ENCODE data around the gene PRDM7. TPM values are rescaled to one million over a fixed set of nuclear protein-coding genes. Genes with fewer than 3 reads are reported as not detected.

PRDM7 gene
- total and polyA plus RNA-seq, 8 donors: not detected

- Histone ChIP-seq H3K27ac (no peak overlapping the region), H3K9me3 (no peaks in the 10 kb centered on the region), H3K27me3 (no peaks in the 10 kb centered on the region), H3K4me3 (peak overlapping the region; percentile 10 to 65 (median 26)), H3K36me3 (peaks cover 0 to 5% (median 0%) of the 10 kb centered on the region in 3 donors), H3K4me1 (peaks cover 4 to 10% (median 6%) of the 10 kb centered on the region in 3 donors)
- intact Hi-C loops (cut with DNase I): no loop called here
- no peak for TF ChIP-seq CTCF (IDR thresholded peaks at IDR 0.05)
- peak; percentile 74 to 85 (median 79) for ATAC-seq
- WGBS, 2 donors: 1 to 3% methylated on average over 39 to 40 of the region's 40 CpGs
- no peak for FAIRE-seq
- DNase-seq: peak; percentile 71 to 91 (median 79)
These were observed 30.0 kb downstream of the PRDM7 start for GRCh38 chr16:90046971-90047713.

GRCh38 chr16:90046122-90046970 is 30.8 kb downstream of the PRDM7 start:
- Histone ChIP-seq H3K27ac (no peak overlapping the region), H3K4me3 (peak overlapping the region in 3 of 4 donors; percentile 17 to 65 (median 35)), H3K4me1 (peaks cover 4 to 10% (median 6%) of the 10 kb centered on the region in 3 donors), H3K36me3 (peaks cover 0 to 5% (median 0%) of the 10 kb centered on the region in 3 donors), H3K9me3 (no peaks in the 10 kb centered on the region), H3K27me3 (no peaks in the 10 kb centered on the region)
- 42 to 45% methylated on average over 23 of the region's 23 CpGs for WGBS, 2 donors
- peak in 1 of 6 donors; percentile 60 for DNase-seq
- intact Hi-C loops (cut with DNase I): no loop called here
- ATAC-seq: peak; percentile 14 to 30 (median 24)
- no peak for TF ChIP-seq CTCF (IDR thresholded peaks at IDR 0.05)
- FAIRE-seq: no peak

- H3K9me3 ChIP-seq: no peaks in the 10 kb centered on the region
- H3K36me3 ChIP-seq: peaks cover 0 to 12% (median 0%) of the 10 kb centered on the region in 3 donors
- no peak overlapping the region for H3K27ac ChIP-seq
- no peak for TF ChIP-seq CTCF (IDR thresholded peaks at IDR 0.05)
- no peak overlapping the region for H3K4me3 ChIP-seq
- FAIRE-seq: no peak
- peaks cover 4 to 10% (median 6%) of the 10 kb centered on the region in 3 donors for H3K4me1 ChIP-seq
- peak in 1 of 6 donors; percentile 46 for DNase-seq
- intact Hi-C loops (cut with DNase I): no loop called here
- 86 to 87% methylated on average over 7 of the region's 7 CpGs for WGBS, 2 donors
- H3K27me3 ChIP-seq: no peaks in the 10 kb centered on the region
- peak in 3 of 4 donors; percentile 11 to 28 (median 22) for ATAC-seq
These were observed 33.0 kb downstream of the PRDM7 start for GRCh38 chr16:90044111-90044551.

- ATAC-seq (no peak), DNase-seq (peak in 1 of 6 donors; percentile 65), FAIRE-seq (no peak)
- TF ChIP-seq CTCF (IDR thresholded peaks at IDR 0.05): no peak
- H3K27me3 ChIP-seq: no peaks in the 10 kb centered on the region
- no peaks in the 10 kb centered on the region for H3K9me3 ChIP-seq
- no peak overlapping the region for H3K27ac ChIP-seq
- intact Hi-C loops (cut with DNase I): no loop called here
- no peak overlapping the region for H3K4me3 ChIP-seq
- peaks cover 0 to 17% (median 0%) of the 10 kb centered on the region in 3 donors for H3K36me3 ChIP-seq
- H3K4me1 ChIP-seq: peaks cover 4 to 10% (median 6%) of the 10 kb centered on the region in 3 donors
- 89 to 90% methylated on average over 20 of the region's 20 CpGs for WGBS, 2 donors
These were observed 33.6 kb downstream of the PRDM7 start for GRCh38 chr16:90043526-90043925.

Measured in pancreas (tissue), 10 donors.